GM19025 (cell line): ENCODE results near the gene OR2J2.
"Not testable (repeated sequence)": the region's sequence is repeated elsewhere in the genome, so short reads cannot be mapped to it uniquely, and the experiment has no call there.

Experiments used
- ATAC-seq: cut with Tn5 transposase; IDR thresholded peaks from one replicate; pipeline ENCODE4 v1.9.1; 2021; ENCODE audit warnings: mild to moderate bottlenecking, low read depth, moderate library complexity; ENCODE audit not compliant: unreplicated experiment

The OR2J2 gene

DNA sequence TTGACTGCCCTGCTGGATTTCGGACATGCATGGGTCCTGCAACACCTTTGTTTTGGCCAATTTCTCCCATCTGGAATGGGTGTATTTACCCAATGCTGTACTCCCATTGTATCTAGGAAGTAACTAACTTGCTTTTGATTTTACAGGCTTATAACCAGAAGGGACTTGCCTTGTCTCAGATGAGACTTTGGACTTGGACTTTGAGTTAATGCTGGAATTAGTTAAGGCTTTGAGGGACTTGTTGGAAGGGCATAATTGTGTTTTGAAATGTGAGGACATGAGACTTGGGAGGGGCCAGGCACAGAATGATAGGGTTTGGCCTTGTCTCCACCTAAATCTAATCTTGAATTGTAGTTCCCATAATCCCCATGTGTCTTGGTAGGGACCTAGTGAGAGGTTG lies 47.3 kb downstream of the OR2J2 start:
- ATAC-seq = not testable (repeated sequence)
